CD14-positive monocyte (primary cell): ENCODE measurements around the gene CHN1. TPM values are rescaled to one million over a fixed set of nuclear protein-coding genes. Genes with fewer than 3 reads are reported as not detected.
A peak's percentile ranks its signal among the peaks of the same experiment; 100 is the strongest.

Experiments used
- DNase-seq, 3 donors: peaks; one replicate each; pipeline ENCODE4 v3.0.0-alpha.2; 2011 to 2022
- H2AFZ ChIP-seq: 2 replicates; pipeline ENCODE4 v1.6.0; 2012; ENCODE audit warnings: mild to moderate bottlenecking, low read depth, low read length, inconsistent platforms; ENCODE audit not compliant: insufficient read depth, poor library complexity, severe bottlenecking
- H3K27ac ChIP-seq, 2 donors: 1 replicate in 1 of 2; 2 replicates in 1 of 2; pipeline ENCODE4 v1.5.1; 2012 to 2013; ENCODE audit warnings: low read length in 2 of 2, control low read depth in 1 of 2, inconsistent platforms in 1 of 2, low read depth in 1 of 2, mild to moderate bottlenecking in 1 of 2
- H3K27me3 ChIP-seq, 2 donors: one replicate each; pipeline versions ENCODE4 v1.6.0 to v1.6.1; 2011 to 2013; ENCODE audit warnings: low read length in 2 of 2; ENCODE audit not compliant: control insufficient read depth in 2 of 2, insufficient read depth in 2 of 2
- H3K36me3 ChIP-seq, 2 donors: replicated peaks in 1 of 2; 1 replicate in 1 of 2; 2 replicates in 1 of 2; pipeline versions ENCODE4 v1.5.1 to v1.6.1; 2012 to 2013; ENCODE audit warnings: low read length in 2 of 2, control low read depth in 1 of 2, inconsistent platforms in 1 of 2, mild to moderate bottlenecking in 1 of 2; ENCODE audit not compliant: insufficient read depth in 2 of 2, control insufficient read depth in 1 of 2
- H3K4me1 ChIP-seq, 2 donors: 1 replicate in 1 of 2; 2 replicates in 1 of 2; pipeline versions ENCODE4 v1.5.1 to v1.6.1; 2012 to 2013; ENCODE audit warnings: low read length in 2 of 2, control low read depth in 1 of 2, inconsistent platforms in 1 of 2, mild to moderate bottlenecking in 1 of 2, moderate library complexity in 1 of 2; ENCODE audit not compliant: insufficient read depth in 2 of 2, control insufficient read depth in 1 of 2
- H3K4me2 ChIP-seq: replicated peaks from 2 replicates; pipeline ENCODE3; 2012; ENCODE audit warnings: low read length, moderate library complexity, mild to moderate bottlenecking; ENCODE audit not compliant: poor library complexity, severe bottlenecking; ENCODE audit errors: extremely low read depth
- H3K4me3 ChIP-seq, 3 experiments: fragments of 200-600 bp in 1 of 3; sonication (generic) in 1 of 3; replicated peaks in 1 of 3; 1 replicate in 2 of 3; 2 replicates in 1 of 3; pipeline ENCODE4 v1.5.1; 2011 to 2013; ENCODE audit warnings: low read length in 3 of 3, mild to moderate bottlenecking in 3 of 3, control low read depth in 2 of 3, low read depth in 2 of 3, inconsistent platforms in 1 of 3, moderate library complexity in 1 of 3
- H3K79me2 ChIP-seq: 2 replicates; pipeline ENCODE4 v1.6.0; 2012; ENCODE audit warnings: mild to moderate bottlenecking, control low read depth, inconsistent platforms, low read length, moderate library complexity; ENCODE audit not compliant: insufficient read depth
- H3K9ac ChIP-seq: 2 replicates; pipeline ENCODE4 v1.6.0; 2017; ENCODE audit warnings: low read length, mild to moderate bottlenecking; ENCODE audit not compliant: insufficient read depth, poor library complexity, severe bottlenecking
- H3K9me3 ChIP-seq, 2 donors: replicated peaks in 1 of 2; 1 replicate in 1 of 2; 2 replicates in 1 of 2; pipeline versions ENCODE4 v1.5.1 to v1.6.1; 2012 to 2013; ENCODE audit warnings: low read length in 2 of 2, control low read depth in 1 of 2; ENCODE audit not compliant: control insufficient read depth in 1 of 2, insufficient read depth in 1 of 2
- H4K20me1 ChIP-seq: 2 replicates; pipeline ENCODE4 v1.6.0; 2012; ENCODE audit warnings: mild to moderate bottlenecking, low read length, control low read depth, moderate library complexity; ENCODE audit not compliant: insufficient read depth
- H3K27ac Mint-ChIP-seq, 7 donors: one replicate each; pipeline ENCODE4 v1.8.0; 2020; ENCODE audit warnings: mild to moderate bottlenecking in 7 of 7, mixed read lengths in 7 of 7, moderate library complexity in 6 of 7, inconsistent platforms in 2 of 7
- H3K27me3 Mint-ChIP-seq, 3 donors: one replicate each; pipeline ENCODE4 v1.8.0; 2021 to 2022; ENCODE audit warnings: low read depth in 3 of 3, mild to moderate bottlenecking in 3 of 3, mixed read lengths in 3 of 3, moderate library complexity in 3 of 3, inconsistent platforms in 1 of 3
- H3K36me3 Mint-ChIP-seq, 2 donors: one replicate each; pipeline ENCODE4 v1.8.0; 2020; ENCODE audit warnings: mixed read lengths in 2 of 2, inconsistent platforms in 1 of 2, mild to moderate bottlenecking in 1 of 2
- H3K4me1 Mint-ChIP-seq: one replicate; pipeline ENCODE4 v1.8.0; 2020; ENCODE audit warnings: mild to moderate bottlenecking, mixed read lengths
- H3K4me3 Mint-ChIP-seq, 2 donors: one replicate each; pipeline ENCODE4 v1.8.0; 2020; ENCODE audit warnings: mild to moderate bottlenecking in 2 of 2, mixed read lengths in 2 of 2, moderate library complexity in 1 of 2
- H3K9me3 Mint-ChIP-seq, 7 donors: one replicate each; pipeline ENCODE4 v1.8.0; 2020 to 2022; ENCODE audit warnings: mixed read lengths in 7 of 7, mild to moderate bottlenecking in 6 of 7, moderate library complexity in 6 of 7, inconsistent platforms in 2 of 7
- CTCF ChIP-seq: fragments of 200-600 bp; IDR thresholded peaks from one replicate; pipeline ENCODE4 v1.8.0; 2022; ENCODE audit warnings: antibody characterized with exemption, mild to moderate bottlenecking
- WGBS: methylation state at CpG from one replicate; pipeline ENCODE4 v1.1.5; 2013; ENCODE audit warnings: missing lambda C conversion rate; ENCODE audit not compliant: insufficient coverage; 5-methylcytosine and 5-hydroxymethylcytosine counted together
- intact Hi-C, 2 donors: fragments of 100-400 bp; cut with micrococcal nuclease; formaldehyde crosslinking; loops; one replicate each; pipeline versions ENCODE4 v1.15.0 to v1.15.1; 2023
- polyA plus RNA-seq, 3 donors: library from polyadenylated mRNA; depleted of rRNA in 1 of 3; unstranded in 2 of 3; stranded (reverse) in 1 of 3; fragments of 300-500 nt in 2 of 3; fragments of >200 nt in 1 of 3; fragmentation: Illumina TruSeq in 2 of 3; gene quantifications; 1 replicate in 2 of 3; 2 replicates in 1 of 3; pipeline ENCODE4 v1.2.3, GENCODE V29; 2012 to 2021

The CHN1 gene
- polyA plus RNA-seq, 3 donors, result 0.36 TPM; not detected in 2

DNA sequence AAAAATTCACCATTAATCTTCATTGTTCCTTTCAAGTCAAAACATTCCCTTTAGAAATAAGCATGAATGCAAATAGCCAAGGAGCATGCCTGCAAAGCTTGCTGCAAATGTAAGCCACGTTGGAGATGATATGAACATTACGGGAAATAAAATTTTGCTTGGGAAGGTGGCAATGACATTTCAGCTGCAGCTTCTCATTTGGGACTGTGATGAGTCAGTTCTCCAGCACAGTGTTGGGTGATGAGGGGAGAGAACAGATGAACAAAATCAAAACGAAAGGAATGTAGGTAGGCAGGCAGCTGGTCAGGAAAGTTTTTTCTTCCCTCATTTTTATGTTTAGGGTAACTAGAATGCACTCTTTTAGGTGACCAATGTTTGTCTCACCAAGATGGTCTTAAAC lies 175.6 kb downstream of the CHN1 start:
- Histone ChIP-seq H3K4me3 (no peak overlapping the region), H3K27me3 (no peaks in the 10 kb centered on the region), H3K4me2 (no peak overlapping the region), H2AFZ (no peak overlapping the region), H3K9ac (no peak overlapping the region), H3K27ac (no peak overlapping the region), H3K79me2 (no peaks in the 10 kb centered on the region), H3K4me1 (no peaks in the 10 kb centered on the region), H3K9me3 (no peaks in the 10 kb centered on the region), H4K20me1 (no peaks in the 10 kb centered on the region), H3K36me3 (no peaks in the 10 kb centered on the region)
- H3K9me3 Mint-ChIP-seq, result peaks cover 0 to 9% (median 4%) of the 10 kb centered on the region in 7 donors
- intact Hi-C loops, result no loop called here
- H3K27me3 Mint-ChIP-seq, result peaks cover 0 to 5% (median 3%) of the 10 kb centered on the region in 3 donors
- no peaks in the 10 kb centered on the region for H3K4me1 Mint-ChIP-seq
- H3K4me3 Mint-ChIP-seq, result no peak overlapping the region
- H3K27ac Mint-ChIP-seq, result peak overlapping the region in 1 of 7 donors; percentile 41
- no peak for TF ChIP-seq CTCF
- 93% methylated on average over 3 of the region's 3 CpGs for WGBS
- DNase-seq, result no peak
- H3K36me3 Mint-ChIP-seq, result no peaks in the 10 kb centered on the region

GRCh38 chr2:174827371-174828369 lies 177.5 kb downstream of the CHN1 start:
- Mint-ChIP-seq H3K4me1 (no peaks in the 10 kb centered on the region), H3K9me3 (peaks cover 0 to 2% (median 0%) of the 10 kb centered on the region in 7 donors), H3K27me3 (peaks cover under 1 to 5% (median 3%) of the 10 kb centered on the region in 3 donors), H3K4me3 (no peak overlapping the region), H3K27ac (no peak overlapping the region), H3K36me3 (no peaks in the 10 kb centered on the region)
- Histone ChIP-seq H3K36me3 (no peaks in the 10 kb centered on the region), H3K9ac (no peak overlapping the region), H3K27me3 (no peaks in the 10 kb centered on the region), H3K4me3 (no peak overlapping the region), H3K27ac (no peak overlapping the region), H4K20me1 (no peaks in the 10 kb centered on the region), H3K4me2 (no peak overlapping the region), H2AFZ (no peak overlapping the region), H3K79me2 (no peaks in the 10 kb centered on the region), H3K4me1 (no peaks in the 10 kb centered on the region), H3K9me3 (no peaks in the 10 kb centered on the region)
- no peak for TF ChIP-seq CTCF
- intact Hi-C loops, result no loop called here
- DNase-seq, result no peak
- WGBS, result 92% methylated on average over 7 of the region's 9 CpGs
